DND-41 (cell line): ENCODE data around the gene BRINP3.

Experiments used
- ATAC-seq: fragments of 200-7000 bp; cut with Tn5 transposase; 3 replicates; pipeline ENCODE4 v1.9.1; 2021; ENCODE audit warnings: low read depth; ENCODE audit not compliant: insufficient read depth
- DNase-seq: peaks from one replicate; pipeline ENCODE4 v3.0.0-alpha.2; 2020
- H2AFZ ChIP-seq: 2 replicates; pipeline ENCODE4 v1.6.0; 2012; ENCODE audit warnings: low read depth, low read length
- H3K27ac ChIP-seq: 2 replicates; pipeline ENCODE4 v1.5.1; 2012; ENCODE audit warnings: low read length, inconsistent platforms
- H3K27me3 ChIP-seq: fragments of 200-600 bp; sonication (generic); 2 replicates; pipeline ENCODE4 v1.6.0; 2012; ENCODE audit warnings: low read length, mild to moderate bottlenecking, inconsistent platforms; ENCODE audit not compliant: insufficient read depth, poor library complexity
- H3K36me3 ChIP-seq: 2 replicates; pipeline ENCODE4 v1.5.1; 2012; ENCODE audit warnings: low read length, inconsistent platforms; ENCODE audit not compliant: insufficient read depth
- H3K4me1 ChIP-seq: 2 replicates; pipeline ENCODE4 v1.5.1; 2012; ENCODE audit warnings: mild to moderate bottlenecking, low read length; ENCODE audit not compliant: insufficient read depth
- H3K4me2 ChIP-seq: 2 replicates; pipeline ENCODE4 v1.6.0; 2012; ENCODE audit warnings: mild to moderate bottlenecking, moderate library complexity, low read length, inconsistent platforms; ENCODE audit not compliant: insufficient read depth
- H3K4me3 ChIP-seq, 2 experiments: fragments of 200-600 bp in 1 of 2; shearing (Covaris generic) in 1 of 2; 2 replicates each; pipeline ENCODE4 v1.5.1; 2012 to 2016; ENCODE audit warnings: inconsistent platforms in 2 of 2, low read length in 2 of 2, mild to moderate bottlenecking in 2 of 2, low read depth in 1 of 2, moderate library complexity in 1 of 2
- H3K79me2 ChIP-seq: 2 replicates; pipeline ENCODE4 v1.6.0; 2012; ENCODE audit warnings: low read length, inconsistent platforms; ENCODE audit not compliant: insufficient read depth
- H3K9ac ChIP-seq: 2 replicates; pipeline ENCODE4 v1.6.0; 2012; ENCODE audit warnings: low read depth, mild to moderate bottlenecking, inconsistent platforms, low read length, moderate library complexity
- H3K9me3 ChIP-seq: 2 replicates; pipeline ENCODE4 v1.5.1; 2012; ENCODE audit warnings: low read length, moderate library complexity, mild to moderate bottlenecking, inconsistent platforms; ENCODE audit not compliant: insufficient read depth, severe bottlenecking
- H4K20me1 ChIP-seq: 2 replicates; pipeline ENCODE4 v1.6.0; 2012; ENCODE audit warnings: low read length; ENCODE audit not compliant: insufficient read depth
- EZH2 ChIP-seq: IDR thresholded peaks from 3 replicates; pipeline ENCODE4 v1.6.1; 2012; ENCODE audit warnings: borderline replicate concordance, low read depth, mild to moderate bottlenecking, moderate library complexity, low read length, inconsistent platforms; ENCODE audit not compliant: severe bottlenecking
- TF ChIP-seq, protein P1 (sequence below): IDR thresholded peaks from 2 replicates; pipeline ENCODE4 v1.5.1; 2012; ENCODE audit warnings: borderline replicate concordance, low read length, moderate library complexity, mild to moderate bottlenecking; ENCODE audit not compliant: poor library complexity, severe bottlenecking; ENCODE audit errors: extremely low read depth

BRINP3 gene

DNA sequence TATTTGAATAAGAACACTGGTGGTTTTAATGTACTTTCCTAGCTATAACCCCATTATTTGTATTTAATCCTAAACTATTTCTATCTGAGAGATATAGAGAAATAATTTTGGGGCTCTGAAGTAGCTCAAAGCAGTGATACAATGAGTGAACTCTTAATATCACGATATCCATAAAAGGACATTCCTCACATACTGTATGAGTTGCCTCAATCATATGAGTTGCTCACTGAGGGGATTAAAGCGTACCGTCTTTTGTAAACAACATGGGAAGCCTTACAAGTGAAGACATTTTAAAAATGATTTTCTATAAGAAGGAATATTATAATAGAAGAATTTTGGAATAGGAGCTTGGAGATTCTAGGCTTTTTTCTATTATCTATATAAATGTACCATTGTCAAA, 21.5 kb downstream of the BRINP3 start:
- no peak for TF ChIP-seq EZH2
- TF ChIP-seq, protein P1, sequence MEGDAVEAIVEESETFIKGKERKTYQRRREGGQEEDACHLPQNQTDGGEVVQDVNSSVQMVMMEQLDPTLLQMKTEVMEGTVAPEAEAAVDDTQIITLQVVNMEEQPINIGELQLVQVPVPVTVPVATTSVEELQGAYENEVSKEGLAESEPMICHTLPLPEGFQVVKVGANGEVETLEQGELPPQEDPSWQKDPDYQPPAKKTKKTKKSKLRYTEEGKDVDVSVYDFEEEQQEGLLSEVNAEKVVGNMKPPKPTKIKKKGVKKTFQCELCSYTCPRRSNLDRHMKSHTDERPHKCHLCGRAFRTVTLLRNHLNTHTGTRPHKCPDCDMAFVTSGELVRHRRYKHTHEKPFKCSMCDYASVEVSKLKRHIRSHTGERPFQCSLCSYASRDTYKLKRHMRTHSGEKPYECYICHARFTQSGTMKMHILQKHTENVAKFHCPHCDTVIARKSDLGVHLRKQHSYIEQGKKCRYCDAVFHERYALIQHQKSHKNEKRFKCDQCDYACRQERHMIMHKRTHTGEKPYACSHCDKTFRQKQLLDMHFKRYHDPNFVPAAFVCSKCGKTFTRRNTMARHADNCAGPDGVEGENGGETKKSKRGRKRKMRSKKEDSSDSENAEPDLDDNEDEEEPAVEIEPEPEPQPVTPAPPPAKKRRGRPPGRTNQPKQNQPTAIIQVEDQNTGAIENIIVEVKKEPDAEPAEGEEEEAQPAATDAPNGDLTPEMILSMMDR: no peak
- H3K4me2 ChIP-seq: no peak overlapping the region
- DNase-seq (no peak), ATAC-seq (no peak)
- H3K4me3 ChIP-seq: no peak overlapping the region
- H3K27ac ChIP-seq: no peak overlapping the region
- no peaks in the 10 kb centered on the region for H4K20me1 ChIP-seq
- H3K79me2 ChIP-seq: no peaks in the 10 kb centered on the region
- H3K9me3 ChIP-seq: no peaks in the 10 kb centered on the region
- H3K27me3 ChIP-seq: no peaks in the 10 kb centered on the region
- no peaks in the 10 kb centered on the region for H3K36me3 ChIP-seq
- H2AFZ ChIP-seq: no peak overlapping the region
- H3K9ac ChIP-seq: no peak overlapping the region
- H3K4me1 ChIP-seq: no peaks in the 10 kb centered on the region

DNA sequence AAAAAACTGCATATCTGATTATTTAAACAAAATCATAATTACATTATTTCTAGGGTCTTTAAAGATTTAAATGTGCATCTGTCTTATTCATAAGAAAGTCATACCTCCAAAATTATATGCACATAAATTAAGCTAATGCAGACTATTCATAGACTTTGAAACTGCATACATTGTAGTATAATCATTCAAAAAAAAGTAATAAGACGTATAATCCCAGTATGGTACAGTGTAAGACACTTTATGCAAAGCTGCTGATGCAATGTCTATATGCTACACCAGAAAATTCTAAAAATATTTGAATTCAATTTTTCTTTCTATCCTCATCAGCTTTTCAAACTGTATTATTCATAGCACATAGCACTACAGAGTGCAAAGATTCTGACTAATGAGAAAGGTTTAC, 22.0 kb downstream of the BRINP3 start:
- Histone ChIP-seq H4K20me1 (no peaks in the 10 kb centered on the region), H3K36me3 (no peaks in the 10 kb centered on the region), H3K27me3 (no peaks in the 10 kb centered on the region), H3K4me3 (no peak overlapping the region), H3K79me2 (no peaks in the 10 kb centered on the region), H2AFZ (no peak overlapping the region), H3K4me2 (no peak overlapping the region), H3K27ac (no peak overlapping the region), H3K9me3 (no peaks in the 10 kb centered on the region), H3K9ac (no peak overlapping the region), H3K4me1 (no peaks in the 10 kb centered on the region)
- ATAC-seq (no peak), DNase-seq (no peak)
- TF ChIP-seq, protein P1: no peak

DNA sequence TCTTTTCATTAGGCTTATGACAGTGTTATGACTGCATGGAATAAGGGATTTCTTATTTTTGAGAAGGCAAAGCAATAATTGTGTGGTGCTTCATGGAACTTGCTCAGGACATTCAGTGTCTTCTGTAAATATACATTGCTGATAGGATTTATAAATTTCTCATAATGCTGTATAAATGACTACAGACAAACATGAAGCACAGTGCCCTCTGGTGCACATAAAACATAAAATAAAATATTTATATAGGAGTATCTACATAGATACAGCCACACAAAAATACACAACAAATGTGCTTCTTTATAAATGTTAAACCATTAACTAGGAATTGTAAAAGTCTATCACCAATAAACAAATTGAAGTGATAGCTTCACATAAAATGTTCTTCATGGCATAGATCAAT, 24.1 kb downstream of the BRINP3 start:
- no peak for ATAC-seq
- Histone ChIP-seq H3K27me3 (no peaks in the 10 kb centered on the region), H3K27ac (no peak overlapping the region), H3K9me3 (no peaks in the 10 kb centered on the region), H2AFZ (no peak overlapping the region), H3K4me2 (no peak overlapping the region), H3K4me3 (no peak overlapping the region), H3K36me3 (no peaks in the 10 kb centered on the region), H3K79me2 (no peaks in the 10 kb centered on the region), H3K4me1 (no peaks in the 10 kb centered on the region), H4K20me1 (no peaks in the 10 kb centered on the region), H3K9ac (no peak overlapping the region)
- no peak for DNase-seq
- TF ChIP-seq, protein P1: no peak
- no peak for TF ChIP-seq EZH2

DNA sequence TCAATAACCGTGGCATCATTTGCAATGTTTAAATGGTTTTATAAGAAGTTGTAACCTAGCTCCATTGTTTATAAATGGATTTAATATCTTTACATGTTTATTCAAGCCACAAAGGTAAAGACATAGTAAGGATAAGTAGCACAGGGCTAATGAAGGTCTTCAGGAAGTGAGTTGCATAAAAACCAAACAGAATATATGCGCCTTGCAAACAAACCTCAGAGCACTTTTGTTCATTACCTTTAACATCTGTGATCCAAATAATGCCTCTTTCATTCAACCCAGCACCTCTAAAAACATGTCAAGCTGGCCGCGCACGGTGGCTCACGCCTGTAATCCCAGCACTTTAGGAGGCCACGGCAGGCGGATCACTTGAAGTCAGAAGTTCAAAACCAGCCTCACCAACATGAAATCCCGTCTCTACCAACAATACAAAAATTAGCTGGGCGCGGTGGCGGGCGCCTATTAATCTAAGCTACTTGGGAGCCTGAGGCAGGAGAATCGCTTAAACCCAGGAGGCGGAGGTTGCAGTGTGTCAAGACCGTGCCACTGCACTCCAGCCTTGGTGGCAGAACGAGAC, 25.3 kb downstream of the BRINP3 start:
- no peak for DNase-seq
- no peak overlapping the region for H2AFZ ChIP-seq

More for the DNA sequence above, 25.3 kb downstream of the BRINP3 start:
- no peaks in the 10 kb centered on the region for H3K4me1 ChIP-seq
- no peak overlapping the region for H3K4me2 ChIP-seq
- ATAC-seq: no peak
- H3K4me3 ChIP-seq: no peak overlapping the region
- no peaks in the 10 kb centered on the region for H3K27me3 ChIP-seq
- no peak overlapping the region for H3K9ac ChIP-seq
- no peak overlapping the region for H3K27ac ChIP-seq
- no peaks in the 10 kb centered on the region for H4K20me1 ChIP-seq
- H3K79me2 ChIP-seq: no peaks in the 10 kb centered on the region
- H3K9me3 ChIP-seq: no peaks in the 10 kb centered on the region
- no peak for TF ChIP-seq EZH2
- TF ChIP-seq, protein P1: no peak
- no peaks in the 10 kb centered on the region for H3K36me3 ChIP-seq
